Erythroblast (primary cell): Measurements from ENCODE around the gene P2RX3.

Experiments
- GATA1 ChIP-seq: IDR thresholded peaks from 2 replicates; pipeline ENCODE4 v1.6.1; 2011; ENCODE audit warnings: low read depth, mild to moderate bottlenecking, control low read depth, low read length, moderate library complexity
- POLR2A ChIP-seq: IDR thresholded peaks from 2 replicates; pipeline ENCODE4 v1.6.1; 2011; ENCODE audit warnings: mild to moderate bottlenecking, low read length

- TF ChIP-seq POLR2A (no peak), GATA1 (no peak)
Measured at GRCh38 chr11:57399221-57399620, 61.1 kb downstream of the P2RX3 start.
